DND-41 (cell line): Measurements from ENCODE around the gene ANKS1B.

Experiments
- ATAC-seq: fragments of 200-7000 bp; cut with Tn5 transposase; 3 replicates; pipeline ENCODE4 v1.9.1; 2021; ENCODE audit warnings: low read depth; ENCODE audit not compliant: insufficient read depth
- DNase-seq: peaks from one replicate; pipeline ENCODE4 v3.0.0-alpha.2; 2020
- H2AFZ ChIP-seq: 2 replicates; pipeline ENCODE4 v1.6.0; 2012; ENCODE audit warnings: low read depth, low read length
- H3K27ac ChIP-seq: 2 replicates; pipeline ENCODE4 v1.5.1; 2012; ENCODE audit warnings: low read length, inconsistent platforms
- H3K27me3 ChIP-seq: fragments of 200-600 bp; sonication (generic); 2 replicates; pipeline ENCODE4 v1.6.0; 2012; ENCODE audit warnings: low read length, mild to moderate bottlenecking, inconsistent platforms; ENCODE audit not compliant: insufficient read depth, poor library complexity
- H3K36me3 ChIP-seq: 2 replicates; pipeline ENCODE4 v1.5.1; 2012; ENCODE audit warnings: low read length, inconsistent platforms; ENCODE audit not compliant: insufficient read depth
- H3K4me1 ChIP-seq: 2 replicates; pipeline ENCODE4 v1.5.1; 2012; ENCODE audit warnings: mild to moderate bottlenecking, low read length; ENCODE audit not compliant: insufficient read depth
- H3K4me2 ChIP-seq: 2 replicates; pipeline ENCODE4 v1.6.0; 2012; ENCODE audit warnings: mild to moderate bottlenecking, moderate library complexity, low read length, inconsistent platforms; ENCODE audit not compliant: insufficient read depth
- H3K4me3 ChIP-seq, 2 experiments: fragments of 200-600 bp in 1 of 2; shearing (Covaris generic) in 1 of 2; 2 replicates each; pipeline ENCODE4 v1.5.1; 2012 to 2016; ENCODE audit warnings: inconsistent platforms in 2 of 2, low read length in 2 of 2, mild to moderate bottlenecking in 2 of 2, low read depth in 1 of 2, moderate library complexity in 1 of 2
- H3K79me2 ChIP-seq: 2 replicates; pipeline ENCODE4 v1.6.0; 2012; ENCODE audit warnings: low read length, inconsistent platforms; ENCODE audit not compliant: insufficient read depth
- H3K9ac ChIP-seq: 2 replicates; pipeline ENCODE4 v1.6.0; 2012; ENCODE audit warnings: low read depth, mild to moderate bottlenecking, inconsistent platforms, low read length, moderate library complexity
- H3K9me3 ChIP-seq: 2 replicates; pipeline ENCODE4 v1.5.1; 2012; ENCODE audit warnings: low read length, moderate library complexity, mild to moderate bottlenecking, inconsistent platforms; ENCODE audit not compliant: insufficient read depth, severe bottlenecking
- H4K20me1 ChIP-seq: 2 replicates; pipeline ENCODE4 v1.6.0; 2012; ENCODE audit warnings: low read length; ENCODE audit not compliant: insufficient read depth
- EZH2 ChIP-seq: IDR thresholded peaks from 3 replicates; pipeline ENCODE4 v1.6.1; 2012; ENCODE audit warnings: borderline replicate concordance, low read depth, mild to moderate bottlenecking, moderate library complexity, low read length, inconsistent platforms; ENCODE audit not compliant: severe bottlenecking
- TF ChIP-seq, protein P1 (sequence below): IDR thresholded peaks from 2 replicates; pipeline ENCODE4 v1.5.1; 2012; ENCODE audit warnings: borderline replicate concordance, low read length, moderate library complexity, mild to moderate bottlenecking; ENCODE audit not compliant: poor library complexity, severe bottlenecking; ENCODE audit errors: extremely low read depth

Gene ANKS1B

DNA sequence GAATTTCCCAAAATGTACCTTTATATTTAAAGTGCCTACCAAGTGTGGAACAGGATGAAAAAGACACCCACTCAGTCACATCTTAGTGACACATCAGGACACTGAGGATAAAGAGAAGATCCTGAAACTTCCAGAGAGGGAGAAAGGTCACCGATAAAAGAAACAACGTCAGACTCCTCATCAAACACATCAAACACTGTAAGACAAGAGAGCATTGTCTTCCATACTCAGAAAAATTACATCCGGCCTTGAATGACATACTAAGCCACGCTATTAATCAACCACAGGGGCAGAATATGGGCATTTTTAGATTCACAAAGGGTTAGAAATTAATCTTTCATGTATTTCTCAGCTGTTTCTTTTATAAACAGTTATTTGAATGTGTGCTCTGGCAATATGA lies 849.4 kb downstream of the ANKS1B start:
- H4K20me1 ChIP-seq, result no peaks in the 10 kb centered on the region
- H3K36me3 ChIP-seq, result no peaks in the 10 kb centered on the region
- TF ChIP-seq EZH2, result no peak
- TF ChIP-seq, protein P1, sequence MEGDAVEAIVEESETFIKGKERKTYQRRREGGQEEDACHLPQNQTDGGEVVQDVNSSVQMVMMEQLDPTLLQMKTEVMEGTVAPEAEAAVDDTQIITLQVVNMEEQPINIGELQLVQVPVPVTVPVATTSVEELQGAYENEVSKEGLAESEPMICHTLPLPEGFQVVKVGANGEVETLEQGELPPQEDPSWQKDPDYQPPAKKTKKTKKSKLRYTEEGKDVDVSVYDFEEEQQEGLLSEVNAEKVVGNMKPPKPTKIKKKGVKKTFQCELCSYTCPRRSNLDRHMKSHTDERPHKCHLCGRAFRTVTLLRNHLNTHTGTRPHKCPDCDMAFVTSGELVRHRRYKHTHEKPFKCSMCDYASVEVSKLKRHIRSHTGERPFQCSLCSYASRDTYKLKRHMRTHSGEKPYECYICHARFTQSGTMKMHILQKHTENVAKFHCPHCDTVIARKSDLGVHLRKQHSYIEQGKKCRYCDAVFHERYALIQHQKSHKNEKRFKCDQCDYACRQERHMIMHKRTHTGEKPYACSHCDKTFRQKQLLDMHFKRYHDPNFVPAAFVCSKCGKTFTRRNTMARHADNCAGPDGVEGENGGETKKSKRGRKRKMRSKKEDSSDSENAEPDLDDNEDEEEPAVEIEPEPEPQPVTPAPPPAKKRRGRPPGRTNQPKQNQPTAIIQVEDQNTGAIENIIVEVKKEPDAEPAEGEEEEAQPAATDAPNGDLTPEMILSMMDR, result no peak
- DNase-seq, result no peak
- no peaks in the 10 kb centered on the region for H3K9me3 ChIP-seq
- no peaks in the 10 kb centered on the region for H3K4me1 ChIP-seq
- no peak overlapping the region for H3K27ac ChIP-seq
- no peak overlapping the region for H3K4me3 ChIP-seq
- no peaks in the 10 kb centered on the region for H3K27me3 ChIP-seq
- ATAC-seq, result no peak
- H3K79me2 ChIP-seq, result no peaks in the 10 kb centered on the region
- H3K9ac ChIP-seq, result no peak overlapping the region
- no peak overlapping the region for H3K4me2 ChIP-seq
- H2AFZ ChIP-seq, result no peak overlapping the region

DNA sequence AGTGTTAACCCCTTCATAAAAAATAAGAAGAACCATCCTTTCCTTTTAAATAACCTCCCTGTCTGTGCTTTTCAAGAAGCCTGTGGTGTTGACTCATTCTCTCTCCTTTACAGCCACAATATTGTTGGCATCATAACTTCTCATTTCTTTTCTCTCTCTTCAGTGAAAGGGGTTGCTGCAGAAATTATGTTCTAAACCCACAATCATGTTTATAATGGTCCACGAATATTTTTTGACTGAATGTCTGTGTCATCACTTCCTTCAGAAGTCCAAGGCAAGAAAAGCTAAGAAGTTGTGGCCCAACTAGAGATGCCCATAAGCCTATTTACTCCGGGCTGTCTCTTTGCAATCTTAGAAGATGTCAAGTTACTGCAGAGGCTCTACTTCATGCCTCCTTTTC lies 851.3 kb downstream of the ANKS1B start:
- H3K9me3 ChIP-seq, result no peaks in the 10 kb centered on the region
- no peak for DNase-seq
- no peaks in the 10 kb centered on the region for H3K4me1 ChIP-seq
- H3K27ac ChIP-seq, result no peak overlapping the region
- TF ChIP-seq, protein P1, result no peak
- TF ChIP-seq EZH2, result no peak
- H3K27me3 ChIP-seq, result no peaks in the 10 kb centered on the region
- no peak overlapping the region for H2AFZ ChIP-seq
- no peaks in the 10 kb centered on the region for H3K79me2 ChIP-seq
- H3K4me3 ChIP-seq, result no peak overlapping the region
- H3K36me3 ChIP-seq, result no peaks in the 10 kb centered on the region
- no peak for ATAC-seq
- no peaks in the 10 kb centered on the region for H4K20me1 ChIP-seq
- H3K9ac ChIP-seq, result no peak overlapping the region
- H3K4me2 ChIP-seq, result no peak overlapping the region

DNA sequence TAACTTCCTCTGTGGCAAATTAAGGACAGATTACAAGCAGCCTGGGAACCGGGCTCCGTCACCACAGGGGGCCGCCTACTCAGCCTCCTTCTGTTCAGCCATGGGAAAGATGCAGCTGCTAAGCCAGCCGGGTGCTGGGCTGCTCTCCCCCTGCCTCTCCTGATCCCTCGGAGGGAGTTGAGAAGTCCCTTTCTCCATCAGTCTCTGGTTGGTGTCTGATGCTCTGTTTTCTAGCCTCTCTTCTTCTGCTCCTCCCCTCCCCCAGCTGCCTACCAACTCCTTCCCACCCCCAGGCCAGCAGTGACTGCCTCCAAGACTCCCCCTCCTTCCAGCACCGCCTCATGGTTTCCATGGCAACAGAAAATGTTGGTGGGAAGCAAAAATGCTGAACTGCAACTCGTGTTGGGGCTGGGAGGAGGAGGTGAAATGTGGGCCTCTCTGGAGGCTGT lies 853.0 kb downstream of the ANKS1B start:
- Histone ChIP-seq H3K4me3 (no peak overlapping the region), H3K9me3 (no peaks in the 10 kb centered on the region), H3K27ac (no peak overlapping the region), H3K27me3 (no peaks in the 10 kb centered on the region), H3K9ac (no peak overlapping the region), H4K20me1 (no peaks in the 10 kb centered on the region), H2AFZ (no peak overlapping the region), H3K4me1 (no peaks in the 10 kb centered on the region), H3K79me2 (no peaks in the 10 kb centered on the region), H3K36me3 (no peaks in the 10 kb centered on the region), H3K4me2 (no peak overlapping the region)
- ATAC-seq (no peak), DNase-seq (no peak)
- no peak for TF ChIP-seq EZH2

DNA sequence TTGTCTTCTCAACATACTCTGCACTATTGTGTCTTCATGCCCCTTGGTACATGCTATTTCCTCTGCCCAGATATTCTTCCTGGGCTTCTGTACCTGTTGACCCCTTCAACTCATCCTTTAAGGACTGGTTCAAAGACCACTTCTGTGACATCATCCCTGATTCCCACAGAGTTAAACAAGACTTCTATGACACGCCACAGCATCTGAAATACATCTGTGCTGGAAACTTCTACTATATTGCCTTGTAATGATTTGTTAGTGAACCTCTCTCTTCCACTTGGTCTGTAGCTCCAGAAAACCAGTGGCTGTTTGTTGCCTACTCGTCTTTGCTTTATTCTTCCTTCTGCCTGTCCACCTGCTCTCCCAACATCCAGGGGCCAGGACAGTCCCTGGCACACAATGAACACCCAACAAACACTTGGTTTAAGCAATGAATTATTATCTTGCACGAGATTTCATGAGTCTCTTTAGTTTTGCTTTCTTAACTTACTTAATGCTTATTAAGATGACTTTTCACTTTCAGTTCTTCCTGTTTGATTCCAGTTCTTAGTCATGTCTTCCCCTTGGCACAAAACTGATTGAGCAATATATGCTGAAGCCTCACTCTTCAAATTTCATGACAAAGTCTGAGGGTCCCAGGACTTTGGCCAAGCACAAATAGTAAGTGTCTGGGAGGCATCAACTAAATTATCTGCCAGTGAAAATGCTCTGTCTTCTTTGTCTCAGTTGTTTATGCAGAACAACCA lies 853.8 kb downstream of the ANKS1B start:
- Histone ChIP-seq H3K36me3 (no peaks in the 10 kb centered on the region), H3K4me2 (no peak overlapping the region), H3K4me1 (no peaks in the 10 kb centered on the region), H3K4me3 (no peak overlapping the region), H3K27ac (no peak overlapping the region), H4K20me1 (no peaks in the 10 kb centered on the region), H3K9ac (no peak overlapping the region), H3K79me2 (no peaks in the 10 kb centered on the region), H3K9me3 (no peaks in the 10 kb centered on the region), H3K27me3 (no peaks in the 10 kb centered on the region), H2AFZ (no peak overlapping the region)
- DNase-seq (no peak), ATAC-seq (no peak)
- TF ChIP-seq, protein P1, result no peak
- TF ChIP-seq EZH2, result no peak
